HL-60/S4 treated with phorbol 12-myristate 13-acetate at 8.2 ng/mL for 4 days and 3 days (cell line): ENCODE results near the gene PDIA2.
"Not testable (repeated sequence)": the region's sequence is repeated elsewhere in the genome, so short reads cannot be mapped to it uniquely, and the experiment has no call there.

ENCODE experiments used
- in situ Hi-C: fragments of 300-500 bp; cut with MboI; formaldehyde crosslinking; loops from 2 replicates; pipeline ENCODE4 v1.15.0; 2022; ENCODE audit warnings: low sequenced_read_pairs

The PDIA2 gene, protein sequence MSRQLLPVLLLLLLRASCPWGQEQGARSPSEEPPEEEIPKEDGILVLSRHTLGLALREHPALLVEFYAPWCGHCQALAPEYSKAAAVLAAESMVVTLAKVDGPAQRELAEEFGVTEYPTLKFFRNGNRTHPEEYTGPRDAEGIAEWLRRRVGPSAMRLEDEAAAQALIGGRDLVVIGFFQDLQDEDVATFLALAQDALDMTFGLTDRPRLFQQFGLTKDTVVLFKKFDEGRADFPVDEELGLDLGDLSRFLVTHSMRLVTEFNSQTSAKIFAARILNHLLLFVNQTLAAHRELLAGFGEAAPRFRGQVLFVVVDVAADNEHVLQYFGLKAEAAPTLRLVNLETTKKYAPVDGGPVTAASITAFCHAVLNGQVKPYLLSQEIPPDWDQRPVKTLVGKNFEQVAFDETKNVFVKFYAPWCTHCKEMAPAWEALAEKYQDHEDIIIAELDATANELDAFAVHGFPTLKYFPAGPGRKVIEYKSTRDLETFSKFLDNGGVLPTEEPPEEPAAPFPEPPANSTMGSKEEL

DNA sequence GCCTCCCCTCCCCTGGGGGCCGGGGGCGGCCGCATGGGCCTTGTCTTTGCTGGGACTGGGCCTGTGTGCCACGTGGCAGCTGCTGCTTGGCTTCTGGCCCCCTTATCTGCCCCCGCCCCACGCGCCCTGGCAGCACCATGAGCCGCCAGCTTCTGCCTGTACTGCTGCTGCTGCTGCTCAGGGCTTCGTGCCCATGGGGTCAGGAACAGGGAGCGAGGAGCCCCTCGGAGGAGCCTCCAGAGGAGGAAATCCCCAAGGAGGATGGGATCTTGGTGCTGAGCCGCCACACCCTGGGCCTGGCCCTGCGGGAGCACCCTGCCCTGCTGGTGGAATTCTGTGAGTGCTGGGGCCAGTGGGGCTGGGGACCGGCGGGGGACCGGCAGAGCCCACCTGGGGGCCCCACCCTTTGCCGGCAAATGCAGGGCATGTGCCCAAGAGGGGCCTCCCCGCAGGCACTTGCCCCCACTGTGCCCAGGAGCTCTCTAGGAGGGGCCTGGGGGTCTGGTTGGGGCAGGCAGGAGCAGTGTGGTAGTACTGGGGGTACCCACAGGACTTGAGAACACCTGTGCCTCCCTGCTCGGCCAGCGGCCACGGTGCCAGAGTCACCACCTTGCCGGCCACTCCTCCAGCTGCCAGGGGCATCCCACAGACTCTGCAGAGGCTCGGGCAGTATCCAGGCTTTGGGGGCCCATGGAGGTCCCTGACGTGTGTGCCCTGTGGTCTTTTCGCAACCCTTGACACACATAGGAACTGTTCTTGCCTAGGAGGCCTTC lies at the start of gene PDIA2:
TSS of gene PDIA2 (plus strand) at position 132 of the 773 bp plus-strand sequence. CDS start at position 138, 6 bp downstream.
- in situ Hi-C loops, result no loop called here

DNA sequence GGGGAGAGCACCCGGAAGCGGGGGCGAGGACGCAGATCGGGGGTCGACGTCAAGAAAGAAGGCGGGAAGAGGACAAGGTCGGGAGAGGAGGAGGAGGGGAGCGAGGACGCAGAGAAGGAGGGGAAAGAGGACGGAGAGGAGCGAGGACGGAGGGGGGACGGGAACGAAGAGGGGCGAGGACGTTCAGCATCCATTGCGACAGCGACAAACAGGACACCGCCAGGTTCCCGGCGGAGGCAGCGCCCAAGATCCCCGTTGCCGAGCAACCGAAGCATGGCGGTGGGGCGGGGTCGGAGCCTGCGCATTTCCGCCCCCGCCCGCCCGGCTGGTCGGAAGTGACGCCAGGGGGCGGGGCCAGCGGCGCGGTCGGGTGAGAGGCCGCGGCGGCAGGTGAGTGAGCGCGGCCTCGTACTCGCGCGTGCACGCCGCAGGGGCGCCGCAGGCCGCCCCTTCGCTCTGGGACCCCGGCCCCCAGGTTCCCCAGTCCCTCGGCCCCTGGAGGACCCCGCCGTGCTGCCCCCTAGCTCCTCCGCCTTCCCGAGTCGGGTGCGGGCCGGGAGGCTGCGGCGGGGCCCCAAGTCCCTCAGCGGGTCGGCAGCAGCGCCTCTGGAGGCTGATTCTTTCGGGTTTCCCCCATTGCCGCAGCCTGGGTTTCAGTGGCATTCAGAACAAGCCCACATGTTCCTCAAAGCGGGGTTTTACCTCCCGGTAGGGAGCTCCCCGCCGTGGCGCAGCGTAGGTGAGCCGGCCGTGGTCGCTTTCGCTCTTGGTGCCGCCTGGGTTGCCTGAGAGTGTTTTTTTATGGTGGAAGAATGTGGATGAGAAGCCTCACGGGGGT lies 48.3 kb upstream of the PDIA2 start, which contains the start of gene FAM234A:
TSS of gene FAM234A (plus strand) at position 354 of the 838 bp plus-strand sequence. CDS start 19,593 bp downstream, outside the sequence.
- in situ Hi-C loops, result no loop called here

DNA sequence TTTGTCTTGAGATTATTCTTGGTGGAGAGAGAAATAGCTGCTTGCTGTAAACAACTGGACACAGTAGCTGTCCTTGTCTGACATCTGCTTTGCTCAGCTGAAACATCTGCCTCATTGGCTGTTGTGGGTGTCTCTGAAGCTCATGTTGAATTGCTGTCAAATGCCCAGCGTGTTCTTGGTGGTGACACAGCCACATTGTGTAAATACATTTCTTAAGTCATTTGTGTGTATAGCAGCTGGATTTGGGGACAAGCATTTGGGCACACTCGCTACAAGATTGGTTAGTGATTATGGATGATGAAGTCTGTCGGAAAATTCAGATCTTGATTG lies 43.1 kb upstream of the PDIA2 start:
- in situ Hi-C loops, result no loop called here

DNA sequence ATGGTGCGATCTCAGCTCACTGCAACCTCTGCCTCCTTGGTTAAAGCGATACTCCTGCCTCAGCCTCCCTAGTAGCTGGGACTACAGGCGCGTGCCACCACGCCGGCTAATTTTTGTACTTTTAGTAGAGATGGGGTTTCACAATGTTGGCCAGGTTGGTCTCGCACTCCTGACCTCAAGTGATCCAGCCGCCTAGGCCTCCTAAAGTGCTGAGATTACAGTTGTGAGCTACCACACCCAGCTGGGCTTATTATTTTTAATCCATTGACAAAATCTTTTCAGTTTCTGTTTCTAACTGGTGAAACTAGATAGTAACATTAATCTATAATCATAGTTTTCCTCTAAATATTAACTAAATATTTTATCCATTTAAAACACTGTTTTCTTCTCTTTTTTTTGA lies 42.4 kb upstream of the PDIA2 start:
- in situ Hi-C loops, result no loop called here

DNA sequence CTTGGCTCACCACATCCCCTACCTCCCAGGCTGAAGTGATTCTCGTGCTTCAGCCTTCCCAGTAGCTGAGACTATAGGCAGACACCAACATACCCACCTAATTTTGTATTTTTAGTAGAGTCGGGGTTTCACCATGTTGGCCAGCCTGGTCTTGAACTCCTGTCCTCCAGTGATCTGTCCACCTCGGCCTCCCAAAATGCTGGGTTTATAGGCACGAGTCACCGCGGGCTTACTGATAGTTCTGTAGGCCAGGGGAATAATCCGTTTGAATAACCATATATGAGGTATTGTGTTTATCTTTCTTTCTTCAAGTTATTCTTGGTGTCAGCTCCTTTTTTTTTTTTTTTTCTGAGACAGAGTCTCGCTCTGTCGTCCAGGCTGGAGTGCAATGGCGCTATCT lies 40.7 kb upstream of the PDIA2 start:
- in situ Hi-C loops, result no loop called here

DNA sequence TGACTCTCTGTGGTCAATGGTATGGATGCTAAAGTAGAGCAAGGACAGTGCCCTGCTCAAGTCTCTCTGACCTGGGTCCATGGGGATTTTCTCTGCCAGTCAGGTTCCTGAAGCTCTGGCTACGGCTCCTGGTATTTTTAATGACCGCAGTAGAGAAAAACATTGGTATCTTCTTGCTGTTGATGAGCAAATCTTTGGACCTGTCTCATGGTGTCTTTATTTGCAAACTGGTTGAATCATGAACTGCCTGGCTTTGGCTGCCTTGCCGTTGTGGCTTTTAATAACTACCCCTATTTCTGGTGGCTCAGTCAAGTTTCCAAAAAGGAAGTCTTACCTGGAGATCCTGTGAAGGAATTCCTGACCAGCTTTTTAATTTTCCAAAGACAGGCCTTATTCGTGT lies 39.6 kb upstream of the PDIA2 start:
- in situ Hi-C loops, result no loop called here

DNA sequence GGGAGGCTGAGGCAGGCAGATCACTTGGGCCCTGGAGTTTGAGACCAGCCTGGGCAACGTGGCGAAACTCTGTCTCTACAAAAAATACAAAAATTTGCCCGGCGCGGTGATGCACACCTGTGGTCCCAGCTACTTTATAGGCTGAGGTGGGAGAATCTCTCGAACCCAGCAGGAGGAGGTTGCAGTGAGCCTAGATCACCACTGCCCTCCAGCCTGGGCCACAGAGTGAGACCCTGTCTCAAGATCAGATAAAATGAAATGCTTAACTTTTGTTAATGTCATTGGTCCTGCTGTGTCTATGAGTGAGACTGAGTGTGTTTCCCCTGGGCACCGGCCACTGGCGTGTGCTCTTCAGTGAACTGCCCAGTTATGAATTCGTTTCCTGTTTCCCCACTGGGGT lies 37.9 kb upstream of the PDIA2 start:
- in situ Hi-C loops, result no loop called here

DNA sequence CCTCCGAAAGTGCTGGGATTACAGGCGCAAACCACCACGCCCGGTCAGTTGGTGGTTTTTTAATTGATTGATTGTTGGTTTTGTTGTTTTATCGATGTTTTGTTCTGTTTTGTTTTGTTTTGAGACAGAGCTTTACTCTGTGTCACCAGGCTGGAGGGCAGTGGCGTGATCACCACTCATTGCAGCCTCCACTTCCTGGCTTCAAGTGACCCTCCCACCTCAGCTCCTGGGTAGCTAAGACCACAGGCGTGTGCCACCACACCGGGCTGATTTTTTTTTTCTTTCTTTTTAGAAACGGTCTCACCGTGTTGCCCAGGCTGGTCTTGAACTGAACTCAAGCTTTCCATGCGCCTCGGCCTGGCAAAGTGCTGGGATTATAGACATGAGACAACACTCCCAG lies 35.9 kb upstream of the PDIA2 start:
- in situ Hi-C loops, result no loop called here

DNA sequence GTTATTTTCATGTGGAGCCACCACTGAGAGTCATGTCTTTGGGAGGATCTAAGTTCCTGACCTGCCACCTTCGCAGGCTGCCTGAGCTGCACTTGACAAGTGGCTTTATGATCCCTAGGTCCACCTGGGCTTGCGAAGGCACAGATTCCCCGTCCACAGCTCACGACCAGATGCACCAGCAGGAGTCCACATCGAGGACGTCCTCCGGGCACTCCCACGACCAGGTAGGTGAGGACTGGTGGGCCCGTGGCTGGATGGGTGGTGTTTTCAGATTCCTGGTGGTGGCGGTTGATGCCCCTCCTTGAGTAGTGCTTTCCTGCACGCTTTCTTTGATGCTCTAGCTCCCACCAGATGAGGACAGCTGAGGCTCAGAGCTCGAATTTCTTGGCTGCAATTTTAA lies 33.5 kb upstream of the PDIA2 start:
- in situ Hi-C loops, result no loop called here

DNA sequence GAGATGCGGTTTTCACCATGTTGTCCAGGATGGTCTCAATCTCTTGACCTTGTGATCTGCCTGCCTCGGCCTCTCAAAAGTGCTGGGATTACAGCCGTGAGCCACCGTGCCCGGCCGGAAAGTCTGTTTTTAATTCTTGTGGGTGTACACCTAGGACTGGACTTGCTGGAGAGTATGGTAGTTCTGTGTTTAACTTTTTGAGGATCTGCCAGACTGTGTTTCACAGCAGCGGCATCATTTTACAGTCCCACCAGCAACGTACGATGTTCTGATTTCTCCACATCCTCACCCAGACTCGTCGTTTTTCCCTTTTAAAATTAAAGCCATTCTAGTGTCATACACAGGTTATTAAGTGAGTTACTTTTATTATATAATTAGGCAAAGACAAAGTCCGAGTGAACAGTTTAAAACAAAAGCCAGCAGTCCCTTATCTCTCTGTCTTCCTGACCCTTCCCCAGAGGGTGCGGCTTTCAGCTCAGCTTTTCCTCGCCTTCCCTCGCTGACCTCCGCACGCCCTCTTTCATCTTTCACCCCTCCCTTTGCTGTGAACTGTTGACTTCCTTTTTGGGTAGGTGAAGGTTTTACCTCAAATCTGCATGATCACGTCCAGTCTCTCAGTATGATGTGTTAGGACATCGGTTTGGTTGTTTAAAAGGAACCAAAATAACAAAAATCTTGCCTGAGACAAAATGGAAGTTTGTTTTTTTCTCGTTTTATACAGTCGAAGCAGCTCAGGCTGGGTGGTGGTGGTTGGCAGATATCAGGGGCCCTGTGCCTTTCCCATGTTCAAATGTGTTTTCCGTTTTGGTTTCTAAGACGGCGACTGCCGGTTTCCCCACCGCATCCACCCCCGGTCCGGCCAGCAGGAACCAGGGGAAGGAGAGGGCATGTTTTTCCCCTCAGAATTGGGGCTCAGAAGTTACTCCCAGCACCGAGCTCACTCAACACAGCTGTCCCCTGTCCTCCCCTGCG lies 30.3 kb upstream of the PDIA2 start:
- in situ Hi-C loops, result no loop called here

DNA sequence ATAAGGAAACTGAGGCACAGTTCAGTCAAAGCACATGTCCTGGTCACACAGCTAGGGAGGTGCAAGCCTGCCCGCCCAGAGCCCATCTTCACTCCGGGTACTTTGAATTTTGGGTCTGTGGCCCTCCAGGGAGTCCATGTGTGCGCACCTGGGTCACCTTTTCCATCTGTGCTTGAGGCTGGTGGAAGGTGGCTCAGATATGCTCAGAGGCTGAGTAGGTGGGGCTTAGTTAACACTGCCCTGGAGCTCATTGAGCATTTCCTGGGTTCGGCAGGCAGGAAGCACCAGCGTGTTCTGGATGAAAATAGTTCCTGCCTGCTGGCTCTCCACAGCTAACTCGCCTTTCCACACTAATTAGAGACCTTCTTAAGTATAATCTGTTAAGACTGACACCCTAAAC lies 29.1 kb upstream of the PDIA2 start:
- in situ Hi-C loops, result no loop called here

DNA sequence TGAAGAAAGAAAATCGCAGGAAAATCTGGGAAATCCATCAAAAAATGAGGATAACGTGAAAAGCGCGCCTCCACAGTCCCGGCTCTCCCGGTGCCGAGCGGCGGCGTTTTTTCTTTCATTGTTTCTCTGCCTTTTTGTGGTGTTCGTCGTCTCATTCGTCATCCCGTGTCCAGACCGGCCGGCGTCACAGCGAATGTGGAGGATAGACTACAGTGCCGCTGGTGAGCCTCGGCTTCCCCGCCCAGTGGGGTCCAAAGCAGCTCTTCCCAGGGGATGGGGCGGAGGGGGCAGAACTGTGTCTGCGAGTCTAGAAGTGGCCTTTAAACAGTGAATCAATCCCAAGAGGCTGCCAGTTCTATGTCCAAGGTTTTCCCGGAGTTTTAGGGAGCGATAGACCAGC lies 28.5 kb upstream of the PDIA2 start:
- in situ Hi-C loops, result no loop called here

DNA sequence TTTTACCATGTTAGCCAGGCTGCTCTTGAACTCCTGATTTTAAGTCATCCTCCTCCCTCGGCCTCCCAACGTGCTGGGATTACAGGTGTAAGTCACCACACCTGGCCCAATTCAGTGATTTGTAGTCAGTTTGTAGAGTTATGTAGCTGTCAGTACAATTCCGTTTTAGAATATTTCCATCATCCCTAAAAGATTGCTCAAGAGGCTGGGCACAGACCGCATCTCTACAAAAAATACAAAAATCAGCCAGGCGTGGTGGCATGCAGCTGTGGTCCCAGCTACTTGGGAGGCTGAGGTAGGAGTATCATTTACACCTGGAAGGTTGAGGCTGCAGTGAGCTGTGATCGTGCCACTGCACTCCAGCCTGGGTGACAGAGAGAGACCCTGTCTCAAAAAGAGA lies 27.8 kb upstream of the PDIA2 start:
- in situ Hi-C loops, result no loop called here

DNA sequence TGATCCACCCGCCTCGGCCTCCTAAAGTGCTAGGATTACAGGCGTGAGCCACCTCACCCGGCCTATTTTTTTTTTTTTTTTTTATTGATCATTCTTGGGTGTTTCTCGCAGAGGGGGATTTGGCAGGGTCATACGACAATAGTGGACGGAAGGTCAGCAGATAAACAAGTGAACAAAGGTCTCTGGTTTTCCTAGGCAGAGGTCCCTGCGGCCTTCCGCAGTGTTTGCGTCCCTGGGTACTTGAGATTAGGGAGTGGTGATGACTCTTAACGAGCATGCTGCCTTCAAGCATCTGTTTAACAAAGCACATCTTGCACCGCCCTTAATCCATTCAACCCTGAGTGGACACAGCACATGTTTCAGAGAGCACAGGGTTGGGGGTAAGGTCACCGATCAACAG lies 24.9 kb upstream of the PDIA2 start:
- in situ Hi-C loops, result not testable (repeated sequence)

DNA sequence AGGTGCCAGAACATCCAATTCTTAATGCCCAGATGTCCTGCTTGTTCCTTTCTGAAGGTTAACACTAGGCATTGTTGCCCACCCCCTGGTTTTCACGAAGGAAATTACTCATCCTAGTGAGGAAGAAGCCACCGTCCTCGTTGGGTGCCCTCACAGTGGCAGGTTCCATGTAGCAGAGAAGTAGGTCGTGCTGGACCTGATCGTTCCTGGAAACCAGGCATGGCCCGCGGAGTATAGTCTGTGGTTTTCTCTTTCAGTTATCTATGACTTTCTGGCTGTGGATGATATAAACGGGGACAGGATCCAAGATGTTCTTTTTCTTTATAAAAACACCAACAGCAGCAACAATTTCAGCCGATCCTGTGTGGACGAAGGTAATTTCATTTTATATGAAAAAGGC lies 23.7 kb upstream of the PDIA2 start:
- in situ Hi-C loops, result no loop called here

DNA sequence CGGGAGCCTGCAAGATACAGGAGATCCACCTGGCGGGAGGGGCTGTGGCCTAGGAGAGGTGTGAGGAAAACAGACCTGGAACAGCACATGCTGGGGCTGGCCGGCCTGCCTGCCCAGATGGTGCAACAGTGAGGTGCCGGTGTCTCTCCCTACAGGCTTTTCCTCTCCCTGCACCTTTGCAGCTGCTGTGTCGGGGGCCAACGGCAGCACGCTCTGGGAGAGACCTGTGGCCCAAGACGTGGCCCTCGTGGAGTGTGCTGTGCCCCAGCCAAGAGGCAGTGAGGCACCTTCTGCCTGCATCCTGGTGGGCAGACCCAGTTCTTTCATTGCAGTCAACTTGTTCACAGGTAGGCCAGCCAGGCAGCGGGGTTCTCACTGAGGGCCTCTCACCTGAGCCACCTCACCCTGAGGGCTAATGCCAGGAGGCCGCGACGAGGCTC lies 23.1 kb upstream of the PDIA2 start:
- in situ Hi-C loops, result no loop called here

DNA sequence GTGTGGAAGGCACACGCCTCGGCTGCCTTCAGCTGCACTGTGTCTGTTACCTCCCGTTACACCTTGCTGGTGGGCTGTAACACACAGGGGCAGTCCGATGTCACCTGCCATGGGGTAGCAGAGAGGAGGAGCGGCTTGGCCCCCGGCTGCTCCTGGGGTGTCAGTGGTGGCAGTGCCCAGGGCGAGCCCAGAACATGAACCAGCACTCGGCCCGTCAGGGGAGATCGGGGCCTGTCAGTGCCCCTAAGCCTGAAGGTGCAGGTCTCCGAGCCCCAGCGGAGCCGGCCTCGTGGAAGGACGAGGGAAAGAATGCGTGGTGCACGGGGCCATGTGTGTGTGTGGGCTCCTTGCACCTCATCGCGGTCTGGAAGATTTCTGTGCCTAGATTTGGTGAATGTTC lies 22.6 kb upstream of the PDIA2 start:
- in situ Hi-C loops, result no loop called here

DNA sequence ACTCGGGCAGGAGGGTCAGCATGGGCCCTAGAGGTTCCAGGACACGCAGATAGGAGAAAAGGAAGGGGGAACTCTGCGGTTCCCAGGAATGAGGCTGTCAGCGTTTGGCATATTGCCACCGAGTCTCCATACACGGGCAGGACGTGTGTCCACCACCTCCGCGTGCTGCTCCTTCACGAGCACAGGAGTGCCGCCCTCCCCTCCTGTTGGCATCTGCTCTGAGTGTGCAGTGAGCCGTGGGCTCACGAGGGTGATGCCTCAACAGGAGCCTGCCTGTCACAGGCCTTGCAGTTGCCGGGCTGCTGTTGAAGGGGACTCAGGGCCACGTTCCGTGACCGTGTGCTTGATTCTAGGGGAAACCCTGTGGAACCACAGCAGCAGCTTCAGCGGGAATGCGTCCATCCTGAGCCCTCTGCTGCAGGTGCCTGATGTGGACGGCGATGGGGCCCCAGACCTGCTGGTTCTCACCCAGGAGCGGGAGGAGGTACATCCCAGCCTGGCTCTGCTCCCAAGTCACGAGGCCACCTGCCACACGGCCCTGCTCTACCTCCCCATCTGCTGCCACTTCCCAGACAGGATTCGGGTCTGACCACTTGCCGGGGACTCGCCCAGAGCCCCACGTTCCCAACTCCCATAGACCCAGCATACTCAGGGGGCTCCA lies 21.8 kb upstream of the PDIA2 start:
- in situ Hi-C loops, result no loop called here

DNA sequence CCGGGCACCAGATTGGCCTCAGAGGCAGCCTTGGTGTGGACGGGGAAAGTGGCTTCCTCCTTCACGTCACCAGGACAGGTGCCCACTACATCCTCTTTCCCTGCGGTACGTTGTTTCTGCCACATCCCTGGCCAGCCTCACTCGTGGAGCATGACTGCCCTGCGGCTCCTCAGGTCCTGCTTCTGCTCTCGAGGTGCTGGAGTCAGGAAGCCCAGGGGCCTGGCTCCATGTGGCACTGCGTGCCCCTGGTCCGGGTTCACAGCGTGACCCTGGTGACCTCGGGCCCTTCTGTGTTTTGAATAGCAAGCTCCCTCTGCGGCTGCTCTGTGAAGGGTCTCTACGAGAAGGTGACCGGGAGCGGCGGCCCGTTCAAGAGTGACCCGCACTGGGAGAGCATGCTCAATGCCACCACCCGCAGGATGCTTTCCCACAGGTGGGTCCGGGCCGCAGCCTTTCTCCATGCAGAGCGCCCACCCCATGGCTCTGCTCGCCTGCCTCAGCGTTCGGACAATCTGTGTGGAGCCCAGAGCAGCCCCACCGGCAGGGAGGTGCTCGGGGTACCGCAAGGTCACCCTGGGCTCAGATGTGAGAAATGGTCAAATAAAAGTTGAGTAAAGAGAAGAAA lies 20.7 kb upstream of the PDIA2 start:
- in situ Hi-C loops, result no loop called here
